Measurements from ENCODE around the gene RXRA.

The RXRA gene

DNA sequence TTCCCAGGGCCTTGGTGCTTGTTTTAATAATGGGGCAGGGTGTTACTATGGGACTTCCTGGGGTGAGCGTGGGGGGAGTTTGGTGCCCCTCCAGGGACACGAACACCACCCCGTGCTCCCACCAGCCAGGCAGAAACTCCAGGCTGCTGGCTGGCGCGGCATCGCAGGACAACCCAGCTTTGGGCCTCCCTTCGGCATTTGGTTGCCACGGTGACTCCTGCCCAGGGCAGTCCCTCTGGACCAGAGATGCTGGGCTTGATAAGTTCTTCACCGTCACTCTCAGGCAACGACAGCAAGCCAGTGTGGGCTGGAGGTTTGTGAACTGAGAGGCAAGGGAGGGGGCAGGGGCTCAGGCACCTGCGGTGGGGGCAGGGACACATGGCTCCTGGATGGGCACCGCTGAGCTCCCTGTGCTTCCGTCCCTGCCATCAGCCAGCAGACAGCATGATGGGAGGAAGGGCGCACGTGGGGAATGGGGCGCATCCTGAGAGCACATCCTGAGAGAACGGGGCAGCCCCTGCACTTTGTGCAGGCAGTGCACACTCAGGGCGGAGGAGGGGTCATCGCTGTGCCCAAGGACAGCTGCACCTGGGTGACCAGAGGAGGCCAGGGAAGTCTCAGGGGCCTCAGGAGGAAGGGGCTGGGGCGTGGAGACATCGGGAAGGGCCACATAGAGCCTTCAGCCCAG lies 116.4 kb downstream of the RXRA start:
- no peak for DNase-seq

- DNase-seq: peak in 54 of 56 donors; percentile 22 to 89 (median 70)
These were observed 117.2 kb downstream of the RXRA start for GRCh38 chr9:134443174-134444037.

DNA sequence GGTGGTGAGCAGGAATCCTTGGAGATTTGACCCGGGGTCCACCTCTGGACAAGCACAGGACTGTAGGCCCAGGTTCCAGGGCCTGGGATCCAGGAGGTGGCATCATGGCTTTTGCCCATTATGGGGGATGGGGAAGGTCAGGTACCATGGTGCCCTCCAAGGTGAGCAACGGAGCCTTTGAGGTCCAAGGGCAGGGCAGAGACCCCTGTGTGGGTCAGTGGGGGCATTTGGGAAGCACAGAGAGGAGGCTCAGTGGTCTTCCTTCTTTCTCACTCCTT lies 117.7 kb downstream of the RXRA start:
- DNase-seq: no peak

GRCh38 chr9:134445000-134445399 lies 118.7 kb downstream of the RXRA start:
- DNase-seq: no peak

GRCh38 chr9:134449180-134449916 lies 123.1 kb downstream of the RXRA start:
- peak; percentile 22 to 96 (median 81) for DNase-seq

DNA sequence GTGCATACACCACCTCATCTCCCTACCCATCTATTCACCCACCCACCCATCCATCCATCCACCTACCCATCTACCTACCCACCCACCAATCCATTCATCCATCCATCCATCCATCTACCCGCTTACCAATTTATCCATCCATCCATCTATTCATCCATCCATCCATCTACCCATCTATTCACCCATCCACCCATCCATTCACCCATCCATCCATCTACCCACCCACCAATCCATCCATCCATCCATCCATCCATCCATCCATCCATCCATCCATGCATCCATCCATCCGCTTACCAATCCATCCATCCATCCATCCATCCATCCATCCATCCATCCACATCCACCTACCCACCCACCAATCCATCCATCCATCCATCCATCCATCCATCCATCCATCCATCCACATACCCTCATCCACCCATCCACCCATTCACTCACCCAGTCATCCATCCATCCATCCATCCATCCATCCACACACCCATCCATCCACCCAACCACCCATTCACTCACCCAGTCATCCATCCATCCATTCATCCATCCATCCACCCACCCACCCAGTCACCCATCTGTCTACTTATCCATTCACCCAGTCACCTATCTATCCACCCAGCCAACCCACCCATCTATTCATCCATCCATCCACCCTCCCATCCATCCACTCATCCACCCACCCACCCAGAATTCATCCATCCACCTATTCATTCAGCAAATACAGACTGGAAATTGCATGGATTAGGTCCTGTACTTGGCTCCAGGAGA lies 125.6 kb downstream of the RXRA start:
- DNase-seq: no peak

DNA sequence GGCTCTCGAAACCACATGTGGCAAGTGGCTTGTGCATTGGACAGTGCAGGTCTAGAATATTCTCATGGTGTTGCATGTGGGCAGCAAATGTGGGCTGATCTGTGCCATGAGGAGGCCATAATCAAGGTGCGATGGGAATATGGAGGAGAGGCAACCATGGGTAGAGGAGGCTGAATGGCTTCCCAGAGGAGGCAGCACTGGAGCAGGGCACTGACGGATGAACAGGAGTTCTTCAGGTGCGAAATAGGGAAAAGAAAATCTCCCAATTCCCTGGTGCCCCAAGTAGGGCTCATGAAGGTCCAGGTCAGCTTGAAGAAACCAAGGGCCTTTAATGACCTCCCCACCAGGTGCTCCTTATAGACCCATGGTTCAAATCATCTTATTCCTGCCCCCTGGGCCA lies 126.5 kb downstream of the RXRA start:
- DNase-seq: no peak

DNA sequence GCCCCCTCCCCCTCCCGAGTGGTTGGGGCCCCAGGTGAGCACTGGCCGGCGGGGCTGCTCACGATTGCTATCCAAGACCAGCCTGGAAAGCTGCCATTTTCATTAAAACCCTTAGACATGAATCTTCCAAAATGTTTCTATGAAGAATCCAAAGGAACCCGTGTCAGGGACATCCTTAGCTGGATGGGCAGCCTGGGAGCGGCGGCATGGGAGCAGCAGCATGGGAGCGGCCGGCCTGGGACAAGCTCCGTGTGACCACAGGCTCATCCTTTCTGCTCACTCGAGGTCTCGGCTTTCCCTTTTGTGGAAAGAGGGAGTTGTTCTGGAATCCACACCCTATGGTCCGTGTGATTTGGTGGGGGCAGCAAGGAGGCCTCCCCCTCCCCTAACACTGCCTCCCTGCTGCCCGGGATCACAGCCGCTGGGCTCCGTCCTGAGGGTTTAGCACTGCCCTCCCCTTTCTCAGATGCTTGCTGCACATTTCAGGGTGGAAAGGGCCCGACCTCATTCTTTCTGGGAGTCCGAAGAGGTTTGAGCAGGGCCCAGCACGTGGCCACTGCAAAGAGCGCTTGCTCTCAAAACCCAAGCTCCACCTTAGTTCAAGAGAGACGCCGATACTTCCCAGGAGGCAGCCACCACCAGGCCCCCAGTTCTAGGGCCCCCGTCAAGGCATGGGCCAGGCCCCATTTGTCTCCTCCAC lies 127.7 kb downstream of the RXRA start:
- no peak for DNase-seq

DNA sequence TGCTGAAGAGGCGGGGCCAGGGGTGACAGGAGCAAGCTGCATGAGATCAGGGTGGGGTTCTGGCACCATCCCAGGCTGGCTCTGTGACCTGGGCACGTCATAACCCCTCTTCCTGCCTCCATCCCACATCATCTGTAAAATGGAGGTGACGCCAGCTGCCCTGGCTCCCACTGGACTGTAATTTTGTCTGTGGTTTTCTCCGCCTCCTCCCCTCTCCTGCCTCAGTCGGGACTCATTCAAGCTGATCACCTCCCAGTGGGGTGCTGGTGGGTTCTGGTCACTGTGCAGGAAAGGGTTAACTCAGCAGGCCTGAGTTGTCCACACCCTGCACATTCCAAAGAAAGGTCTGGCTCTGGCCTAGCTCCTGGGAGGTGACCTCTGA lies 128.2 kb downstream of the RXRA start:
- no peak for DNase-seq

- DNase-seq: no peak
These were observed 128.8 kb downstream of the RXRA start for GRCh38 chr9:134455021-134455471.

DNA sequence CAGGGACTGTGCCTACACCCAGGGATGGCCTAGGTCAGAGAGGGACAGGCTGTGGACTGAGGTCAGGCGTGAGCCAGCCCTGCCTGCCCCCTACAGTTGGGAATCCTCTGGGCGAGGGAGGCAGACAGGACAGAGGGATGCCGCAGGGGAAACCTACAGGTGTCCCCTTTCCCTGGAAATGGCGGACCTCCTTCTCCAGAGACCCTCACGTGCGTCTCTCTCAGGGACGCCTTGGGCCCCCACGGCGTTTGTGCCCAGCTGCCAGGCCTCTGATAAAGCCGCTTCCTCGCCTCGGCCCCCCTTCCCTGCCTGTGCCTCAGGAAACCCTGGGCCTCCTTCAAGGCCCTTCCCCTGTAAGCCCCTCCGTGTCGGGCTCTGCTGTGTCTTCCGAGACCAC lies 129.3 kb downstream of the RXRA start:
- DNase-seq: no peak

- DNase-seq: peak in 10 of 56 donors; percentile 4 to 50 (median 33)
These were observed 129.9 kb downstream of the RXRA start for GRCh38 chr9:134455934-134456755.

DNA sequence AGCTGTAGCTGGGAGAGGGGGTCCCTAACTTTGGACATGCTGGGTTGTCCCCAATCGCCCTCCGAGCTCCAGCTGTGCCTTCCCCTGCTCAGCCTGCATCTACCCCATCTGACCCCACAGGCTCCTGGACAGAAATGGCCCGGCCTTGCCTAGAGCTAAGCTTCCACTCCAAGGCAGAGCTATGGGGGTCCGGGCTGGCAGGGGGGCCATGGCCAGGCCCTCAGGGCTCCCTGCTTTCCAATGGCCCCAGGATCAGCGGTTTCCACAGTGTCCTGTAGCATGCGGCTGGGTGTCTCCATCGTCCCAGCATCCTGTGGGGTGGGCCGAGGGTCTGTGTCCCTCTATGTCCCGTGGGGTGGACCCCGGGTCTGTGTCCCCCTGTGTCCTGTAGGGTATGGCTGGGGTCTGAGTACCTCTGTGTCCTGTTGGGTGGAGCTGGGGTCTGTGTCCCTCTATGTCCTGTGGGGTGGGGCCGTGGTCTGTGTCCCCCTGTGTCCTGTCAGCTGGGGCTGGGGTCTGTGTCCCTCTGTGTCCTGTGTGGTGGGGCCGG lies 130.6 kb downstream of the RXRA start:
- DNase-seq: no peak

- DNase-seq: no peak
These were observed 131.3 kb downstream of the RXRA start for GRCh38 chr9:134457321-134458206.

- DNase-seq: no peak
These were observed 132.2 kb downstream of the RXRA start for GRCh38 chr9:134458207-134459108.

- no peak for DNase-seq
These were observed 132.9 kb downstream of the RXRA start for GRCh38 chr9:134459164-134459563.

GRCh38 chr9:134459573-134459972 lies 133.3 kb downstream of the RXRA start:
- no peak for DNase-seq

Data from nucleus accumbens (tissue), 56 donors.